Measurements from ENCODE around the gene TNFRSF19.

The TNFRSF19 gene

DNA sequence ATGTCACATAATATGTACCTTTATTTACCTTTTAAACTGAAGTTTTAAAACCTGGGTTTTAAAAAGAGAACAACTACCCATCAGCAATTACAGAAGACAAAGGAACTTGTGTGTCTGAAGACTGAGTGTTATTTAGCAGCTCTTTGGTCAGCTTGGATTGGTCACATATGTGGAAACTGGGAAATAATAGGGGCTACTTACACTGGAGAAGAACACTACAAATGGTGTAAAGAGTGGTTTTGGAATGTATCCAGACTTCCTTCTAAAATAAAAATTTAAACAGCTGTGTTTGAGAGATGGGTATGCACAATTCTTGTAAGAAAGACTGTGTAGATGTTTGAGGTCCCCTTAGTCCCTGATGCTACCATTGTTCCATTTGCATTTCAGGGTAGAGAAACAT, 13.3 kb downstream of the TNFRSF19 start:
- TF ChIP-seq RARB (CRISPR knock-in tag; IDR thresholded peaks at IDR 0.05), result no peak
- TF ChIP-seq ZNF565 (CRISPR knock-in tag; conservative IDR thresholded peaks at IDR 0.05; ENCODE audit: low read depth), result no peak
- no peak for TF ChIP-seq ARNTL (CRISPR knock-in tag; IDR thresholded peaks at IDR 0.05; ENCODE audit: borderline replicate concordance, low read depth)
- TF ChIP-seq, protein P1, sequence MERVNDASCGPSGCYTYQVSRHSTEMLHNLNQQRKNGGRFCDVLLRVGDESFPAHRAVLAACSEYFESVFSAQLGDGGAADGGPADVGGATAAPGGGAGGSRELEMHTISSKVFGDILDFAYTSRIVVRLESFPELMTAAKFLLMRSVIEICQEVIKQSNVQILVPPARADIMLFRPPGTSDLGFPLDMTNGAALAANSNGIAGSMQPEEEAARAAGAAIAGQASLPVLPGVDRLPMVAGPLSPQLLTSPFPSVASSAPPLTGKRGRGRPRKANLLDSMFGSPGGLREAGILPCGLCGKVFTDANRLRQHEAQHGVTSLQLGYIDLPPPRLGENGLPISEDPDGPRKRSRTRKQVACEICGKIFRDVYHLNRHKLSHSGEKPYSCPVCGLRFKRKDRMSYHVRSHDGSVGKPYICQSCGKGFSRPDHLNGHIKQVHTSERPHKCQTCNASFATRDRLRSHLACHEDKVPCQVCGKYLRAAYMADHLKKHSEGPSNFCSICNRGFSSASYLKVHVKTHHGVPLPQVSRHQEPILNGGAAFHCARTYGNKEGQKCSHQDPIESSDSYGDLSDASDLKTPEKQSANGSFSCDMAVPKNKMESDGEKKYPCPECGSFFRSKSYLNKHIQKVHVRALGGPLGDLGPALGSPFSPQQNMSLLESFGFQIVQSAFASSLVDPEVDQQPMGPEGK (CRISPR knock-in tag; IDR thresholded peaks at IDR 0.05; ENCODE audit: borderline replicate concordance), result no peak
- no peak for TF ChIP-seq ZC3H10 (CRISPR knock-in tag; IDR thresholded peaks at IDR 0.05)
- no peak for ATAC-seq

DNA sequence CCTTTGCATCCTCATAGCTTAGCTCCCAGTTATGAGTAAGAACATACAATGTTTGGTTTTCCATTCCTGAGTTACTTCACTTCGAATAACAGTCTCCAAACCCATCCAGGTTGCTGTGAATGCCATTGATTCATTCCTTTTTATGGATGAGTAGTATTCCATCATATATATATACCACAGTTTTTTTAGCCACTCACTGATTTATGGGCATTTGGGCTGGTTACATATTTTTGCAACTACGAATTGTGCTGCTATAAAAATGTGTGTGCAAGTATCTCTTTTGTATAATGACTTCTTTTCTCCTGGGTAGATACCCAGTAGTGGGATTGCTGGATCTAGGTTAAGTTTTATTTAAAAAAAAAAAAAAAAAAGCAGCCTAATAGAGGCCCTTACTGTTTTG, 14.1 kb downstream of the TNFRSF19 start:
- ATAC-seq, result no peak

DNA sequence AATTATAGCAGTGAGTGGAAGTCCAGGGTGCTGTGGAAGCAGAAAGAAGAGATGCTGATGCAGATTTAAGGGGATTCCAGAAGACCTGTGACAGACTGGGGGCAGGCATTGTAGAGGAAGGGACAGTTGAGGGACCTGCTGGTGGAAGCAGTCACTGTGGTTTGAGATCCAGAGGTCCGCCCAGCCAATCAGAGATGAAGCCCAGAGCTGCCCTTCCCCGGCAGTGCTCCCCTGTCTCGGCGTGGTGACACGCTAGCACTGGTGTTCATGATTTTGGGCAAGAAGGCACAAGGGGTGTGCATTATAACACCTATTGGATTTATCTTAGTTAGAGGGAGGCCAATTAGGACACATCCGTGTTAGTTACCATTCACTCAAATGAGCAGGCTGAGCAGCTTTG, 16.1 kb downstream of the TNFRSF19 start:
- no peak for ATAC-seq
- TF ChIP-seq GLIS3 (CRISPR knock-in tag; IDR thresholded peaks at IDR 0.05), result no peak
- TF ChIP-seq, protein P2, sequence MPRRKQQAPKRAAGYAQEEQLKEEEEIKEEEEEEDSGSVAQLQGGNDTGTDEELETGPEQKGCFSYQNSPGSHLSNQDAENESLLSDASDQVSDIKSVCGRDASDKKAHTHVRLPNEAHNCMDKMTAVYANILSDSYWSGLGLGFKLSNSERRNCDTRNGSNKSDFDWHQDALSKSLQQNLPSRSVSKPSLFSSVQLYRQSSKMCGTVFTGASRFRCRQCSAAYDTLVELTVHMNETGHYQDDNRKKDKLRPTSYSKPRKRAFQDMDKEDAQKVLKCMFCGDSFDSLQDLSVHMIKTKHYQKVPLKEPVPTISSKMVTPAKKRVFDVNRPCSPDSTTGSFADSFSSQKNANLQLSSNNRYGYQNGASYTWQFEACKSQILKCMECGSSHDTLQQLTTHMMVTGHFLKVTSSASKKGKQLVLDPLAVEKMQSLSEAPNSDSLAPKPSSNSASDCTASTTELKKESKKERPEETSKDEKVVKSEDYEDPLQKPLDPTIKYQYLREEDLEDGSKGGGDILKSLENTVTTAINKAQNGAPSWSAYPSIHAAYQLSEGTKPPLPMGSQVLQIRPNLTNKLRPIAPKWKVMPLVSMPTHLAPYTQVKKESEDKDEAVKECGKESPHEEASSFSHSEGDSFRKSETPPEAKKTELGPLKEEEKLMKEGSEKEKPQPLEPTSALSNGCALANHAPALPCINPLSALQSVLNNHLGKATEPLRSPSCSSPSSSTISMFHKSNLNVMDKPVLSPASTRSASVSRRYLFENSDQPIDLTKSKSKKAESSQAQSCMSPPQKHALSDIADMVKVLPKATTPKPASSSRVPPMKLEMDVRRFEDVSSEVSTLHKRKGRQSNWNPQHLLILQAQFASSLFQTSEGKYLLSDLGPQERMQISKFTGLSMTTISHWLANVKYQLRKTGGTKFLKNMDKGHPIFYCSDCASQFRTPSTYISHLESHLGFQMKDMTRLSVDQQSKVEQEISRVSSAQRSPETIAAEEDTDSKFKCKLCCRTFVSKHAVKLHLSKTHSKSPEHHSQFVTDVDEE (CRISPR knock-in tag; IDR thresholded peaks at IDR 0.05), result no peak
- TF ChIP-seq RARB (CRISPR knock-in tag; IDR thresholded peaks at IDR 0.05), result no peak
- TF ChIP-seq ARNTL (CRISPR knock-in tag; IDR thresholded peaks at IDR 0.05; ENCODE audit: borderline replicate concordance, low read depth), result no peak
- TF ChIP-seq TCF4 (CRISPR knock-in tag; IDR thresholded peaks at IDR 0.05; ENCODE audit: borderline replicate concordance), result no peak
- no peak for TF ChIP-seq ZC3H10 (CRISPR knock-in tag; IDR thresholded peaks at IDR 0.05)
- no peak for TF ChIP-seq TOX (CRISPR knock-in tag; IDR thresholded peaks at IDR 0.05; ENCODE audit: borderline replicate concordance)
- TF ChIP-seq, protein P1 (CRISPR knock-in tag; IDR thresholded peaks at IDR 0.05; ENCODE audit: borderline replicate concordance), result no peak
- TF ChIP-seq, protein P3, sequence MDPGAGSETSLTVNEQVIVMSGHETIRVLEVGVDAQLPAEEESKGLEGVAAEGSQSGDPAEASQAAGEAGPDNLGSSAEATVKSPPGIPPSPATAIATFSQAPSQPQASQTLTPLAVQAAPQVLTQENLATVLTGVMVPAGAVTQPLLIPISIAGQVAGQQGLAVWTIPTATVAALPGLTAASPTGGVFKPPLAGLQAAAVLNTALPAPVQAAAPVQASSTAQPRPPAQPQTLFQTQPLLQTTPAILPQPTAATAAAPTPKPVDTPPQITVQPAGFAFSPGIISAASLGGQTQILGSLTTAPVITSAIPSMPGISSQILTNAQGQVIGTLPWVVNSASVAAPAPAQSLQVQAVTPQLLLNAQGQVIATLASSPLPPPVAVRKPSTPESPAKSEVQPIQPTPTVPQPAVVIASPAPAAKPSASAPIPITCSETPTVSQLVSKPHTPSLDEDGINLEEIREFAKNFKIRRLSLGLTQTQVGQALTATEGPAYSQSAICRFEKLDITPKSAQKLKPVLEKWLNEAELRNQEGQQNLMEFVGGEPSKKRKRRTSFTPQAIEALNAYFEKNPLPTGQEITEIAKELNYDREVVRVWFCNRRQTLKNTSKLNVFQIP (CRISPR knock-in tag; IDR thresholded peaks at IDR 0.05; ENCODE audit: borderline replicate concordance, low read depth), result no peak
- TF ChIP-seq ZNF8 (CRISPR knock-in tag; IDR thresholded peaks at IDR 0.05), result no peak
- TF ChIP-seq ZFP30 (CRISPR knock-in tag; IDR thresholded peaks at IDR 0.05), result no peak
- no peak for TF ChIP-seq CSDC2 (CRISPR knock-in tag; IDR thresholded peaks at IDR 0.05)
- TF ChIP-seq ESRRG (CRISPR knock-in tag; IDR thresholded peaks at IDR 0.05), result no peak
- no peak for TF ChIP-seq OSR1 (CRISPR knock-in tag; IDR thresholded peaks at IDR 0.05)
- TF ChIP-seq, protein P4, sequence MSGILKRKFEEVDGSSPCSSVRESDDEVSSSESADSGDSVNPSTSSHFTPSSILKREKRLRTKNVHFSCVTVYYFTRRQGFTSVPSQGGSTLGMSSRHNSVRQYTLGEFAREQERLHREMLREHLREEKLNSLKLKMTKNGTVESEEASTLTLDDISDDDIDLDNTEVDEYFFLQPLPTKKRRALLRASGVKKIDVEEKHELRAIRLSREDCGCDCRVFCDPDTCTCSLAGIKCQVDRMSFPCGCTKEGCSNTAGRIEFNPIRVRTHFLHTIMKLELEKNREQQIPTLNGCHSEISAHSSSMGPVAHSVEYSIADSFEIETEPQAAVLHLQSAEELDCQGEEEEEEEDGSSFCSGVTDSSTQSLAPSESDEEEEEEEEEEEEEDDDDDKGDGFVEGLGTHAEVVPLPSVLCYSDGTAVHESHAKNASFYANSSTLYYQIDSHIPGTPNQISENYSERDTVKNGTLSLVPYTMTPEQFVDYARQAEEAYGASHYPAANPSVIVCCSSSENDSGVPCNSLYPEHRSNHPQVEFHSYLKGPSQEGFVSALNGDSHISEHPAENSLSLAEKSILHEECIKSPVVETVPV (CRISPR knock-in tag; IDR thresholded peaks at IDR 0.05), result no peak
- TF ChIP-seq ZNF70 (CRISPR knock-in tag; IDR thresholded peaks at IDR 0.05), result no peak
- no peak for TF ChIP-seq ZNF565 (CRISPR knock-in tag; conservative IDR thresholded peaks at IDR 0.05; ENCODE audit: low read depth)
- no peak for TF ChIP-seq SNAI2 (CRISPR knock-in tag; IDR thresholded peaks at IDR 0.05)
- TF ChIP-seq ISL1 (CRISPR knock-in tag; IDR thresholded peaks at IDR 0.05), result no peak
- TF ChIP-seq ZFP3 (CRISPR knock-in tag; IDR thresholded peaks at IDR 0.05), result no peak

More for the DNA sequence above, 14.1 kb downstream of the TNFRSF19 start:
- TF ChIP-seq ZNF8 (CRISPR knock-in tag; IDR thresholded peaks at IDR 0.05) (peak; percentile 61; the same call in 1 of the 2 replicates), ZNF565 (CRISPR knock-in tag; conservative IDR thresholded peaks at IDR 0.05; ENCODE audit: low read depth) (no peak)
